Prostate gland (tissue), 2 donors: Measurements from ENCODE around the gene KLHL5. TPM values are rescaled to one million over a fixed set of nuclear protein-coding genes. Genes with fewer than 3 reads are reported as not detected.

Experiments
- DNase-seq: peaks from one replicate; pipeline ENCODE4 v3.0.0-alpha.2; 2019; ENCODE audit warnings: low spot score
- H3K27ac ChIP-seq, 2 donors: fragments of 200-600 bp; sonication (generic); 2 replicates each; pipeline ENCODE4 v1.5.1; 2017 to 2019
- H3K27me3 ChIP-seq: fragments of 200-600 bp; sonication (generic); replicated peaks from 2 replicates; pipeline ENCODE4 v1.5.1; 2019; ENCODE audit not compliant: insufficient read depth
- H3K36me3 ChIP-seq, 2 donors: fragments of 200-600 bp; sonication (generic); 1 replicate in 1 of 2; 2 replicates in 1 of 2; pipeline versions ENCODE4 v1.5.1 to v1.8.1; 2017 to 2019
- H3K4me1 ChIP-seq: fragments of 200-600 bp; sonication (generic); replicated peaks from 2 replicates; pipeline ENCODE4 v1.5.1; 2019
- H3K4me3 ChIP-seq, 2 donors: fragments of 200-600 bp; sonication (generic); 2 replicates each; pipeline ENCODE4 v1.5.1; 2017 to 2019
- H3K9me3 ChIP-seq: fragments of 200-600 bp; sonication (generic); 2 replicates; pipeline ENCODE4 v1.5.1; 2017
- POLR2A ChIP-seq: fragments of 450-650 bp; IDR thresholded peaks from one replicate; pipeline ENCODE4 v1.6.1; 2016; ENCODE audit warnings: antibody characterized with exemption, mild to moderate bottlenecking
- POLR2AphosphoS5 ChIP-seq: sonication (generic); formaldehyde crosslinking; IDR thresholded peaks from one replicate; pipeline ENCODE4 v1.6.1; 2017; ENCODE audit warnings: antibody characterized with exemption
- WGBS: methylation state at CpG from one replicate; pipeline ENCODE4 v1.1.5; 2018; 5-methylcytosine and 5-hydroxymethylcytosine counted together
- intact Hi-C: fragments of 100-400 bp; cut with DNase I; formaldehyde crosslinking; loops from one replicate; pipeline ENCODE4 v1.14.2; 2022
- total RNA-seq, 2 donors: library from RNA; depleted of rRNA; stranded (reverse); fragments of >200 nt; gene quantifications; one replicate each; pipeline ENCODE4 v1.1.0, GENCODE V29; 2016
- TF ChIP-seq, protein P1 (sequence below), 4 experiments: fragments of 200-600 bp in 2 of 4; fragments of 450-650 bp in 2 of 4; sonication (generic) in 2 of 4; IDR thresholded peaks; 1 replicate in 3 of 4; 2 replicates in 1 of 4; pipeline ENCODE4 v1.5.1; 2016 to 2019; ENCODE audit warnings: antibody characterized with exemption in 4 of 4, mild to moderate bottlenecking in 2 of 4, moderate library complexity in 2 of 4

KLHL5 gene
- total RNA-seq, 2 donors from 2014 or later, result 19.8 to 26.1 TPM

DNA sequence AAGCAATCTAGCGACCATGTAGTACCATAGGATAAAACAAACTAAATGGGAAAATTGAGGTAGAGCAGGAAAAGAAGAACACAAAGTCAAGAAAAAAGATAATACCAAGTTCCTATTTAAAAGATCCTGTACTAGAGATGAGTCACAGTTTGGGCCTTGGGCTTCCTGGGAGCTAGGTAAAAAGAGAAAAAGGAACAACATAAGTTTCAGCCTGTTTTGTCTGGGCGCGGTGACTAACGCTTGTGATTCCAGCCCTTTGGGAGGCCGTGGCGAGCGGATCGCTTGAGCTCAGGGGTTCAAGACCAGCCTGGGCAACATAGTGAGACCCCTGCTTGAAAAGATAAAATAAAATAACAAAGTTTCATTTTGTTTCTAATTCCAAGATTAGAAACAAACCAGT is 15.8 kb upstream of the KLHL5 start:
- intact Hi-C loops, result no loop called here
- Histone ChIP-seq H3K9me3 (no peaks in the 10 kb centered on the region), H3K4me1 (no peaks in the 10 kb centered on the region), H3K27ac (peak overlapping the region; percentile 10 to 83), H3K4me3 (peak overlapping the region in 1 of 2 donors; percentile 90), H3K36me3 (no peaks in the 10 kb centered on the region), H3K27me3 (no peaks in the 10 kb centered on the region)
- 79% methylated on average over 8 of the region's 8 CpGs for WGBS
- DNase-seq, result no peak
- no peak for TF ChIP-seq POLR2A
- TF ChIP-seq, protein P1, sequence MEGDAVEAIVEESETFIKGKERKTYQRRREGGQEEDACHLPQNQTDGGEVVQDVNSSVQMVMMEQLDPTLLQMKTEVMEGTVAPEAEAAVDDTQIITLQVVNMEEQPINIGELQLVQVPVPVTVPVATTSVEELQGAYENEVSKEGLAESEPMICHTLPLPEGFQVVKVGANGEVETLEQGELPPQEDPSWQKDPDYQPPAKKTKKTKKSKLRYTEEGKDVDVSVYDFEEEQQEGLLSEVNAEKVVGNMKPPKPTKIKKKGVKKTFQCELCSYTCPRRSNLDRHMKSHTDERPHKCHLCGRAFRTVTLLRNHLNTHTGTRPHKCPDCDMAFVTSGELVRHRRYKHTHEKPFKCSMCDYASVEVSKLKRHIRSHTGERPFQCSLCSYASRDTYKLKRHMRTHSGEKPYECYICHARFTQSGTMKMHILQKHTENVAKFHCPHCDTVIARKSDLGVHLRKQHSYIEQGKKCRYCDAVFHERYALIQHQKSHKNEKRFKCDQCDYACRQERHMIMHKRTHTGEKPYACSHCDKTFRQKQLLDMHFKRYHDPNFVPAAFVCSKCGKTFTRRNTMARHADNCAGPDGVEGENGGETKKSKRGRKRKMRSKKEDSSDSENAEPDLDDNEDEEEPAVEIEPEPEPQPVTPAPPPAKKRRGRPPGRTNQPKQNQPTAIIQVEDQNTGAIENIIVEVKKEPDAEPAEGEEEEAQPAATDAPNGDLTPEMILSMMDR (IDR thresholded peaks at IDR 0.05), result no peak
- TF ChIP-seq POLR2AphosphoS5, result no peak

DNA sequence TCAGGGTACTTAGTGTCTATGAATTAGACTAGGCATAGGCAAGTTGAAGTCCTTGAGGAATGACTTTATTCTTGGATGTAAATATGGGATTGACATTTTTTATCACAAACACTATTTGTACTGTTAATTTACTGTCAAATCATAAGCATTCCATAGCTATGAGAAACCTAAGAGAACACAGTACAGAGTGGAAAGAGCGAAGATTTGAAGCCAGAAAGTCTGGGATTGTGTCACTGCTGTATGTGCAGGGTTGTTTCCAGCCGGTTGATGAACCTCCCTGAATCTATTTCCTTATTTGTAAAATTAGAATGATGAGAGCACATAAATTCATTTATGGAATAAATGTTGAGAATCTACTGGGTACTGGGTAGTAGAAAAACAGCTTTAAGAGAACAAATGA is 14.4 kb upstream of the KLHL5 start:
- H3K4me3 ChIP-seq, result no peak overlapping the region
- H3K4me1 ChIP-seq, result no peaks in the 10 kb centered on the region
- no peaks in the 10 kb centered on the region for H3K27me3 ChIP-seq
- 69% methylated on average over 2 of the region's 2 CpGs for WGBS
- H3K27ac ChIP-seq, result no peak overlapping the region
- H3K9me3 ChIP-seq, result no peaks in the 10 kb centered on the region
- intact Hi-C loops, result no loop called here
- TF ChIP-seq POLR2A (no peak), POLR2AphosphoS5 (no peak)
- TF ChIP-seq, protein P1 (IDR thresholded peaks at IDR 0.05), result no peak
- DNase-seq, result no peak
- no peaks in the 10 kb centered on the region for H3K36me3 ChIP-seq

DNA sequence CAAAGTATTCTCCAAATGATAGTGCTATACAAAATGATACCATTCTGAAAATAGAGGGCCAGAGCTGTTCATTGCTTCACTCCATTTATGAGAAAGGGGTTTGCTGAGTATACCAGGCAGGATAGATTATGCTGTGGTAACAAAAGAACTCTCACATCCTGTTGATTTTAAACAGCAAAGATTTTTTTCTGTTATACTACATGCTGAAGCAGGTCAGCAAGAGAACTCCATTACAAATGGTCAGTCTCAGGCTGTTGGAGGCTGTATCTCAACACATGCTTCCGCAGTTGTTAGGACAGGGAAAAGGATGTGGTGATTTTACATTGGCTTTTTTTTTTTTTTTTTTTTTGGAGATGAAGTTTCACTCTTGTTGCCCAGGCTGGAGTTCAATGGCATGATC is 13.7 kb upstream of the KLHL5 start:
- H3K27ac ChIP-seq, result no peak overlapping the region
- no peaks in the 10 kb centered on the region for H3K27me3 ChIP-seq
- no peak overlapping the region for H3K4me3 ChIP-seq
- H3K36me3 ChIP-seq, result no peaks in the 10 kb centered on the region
- no peak for DNase-seq
- no peaks in the 10 kb centered on the region for H3K4me1 ChIP-seq
- intact Hi-C loops, result no loop called here
- TF ChIP-seq POLR2A, result no peak
- no peak for TF ChIP-seq POLR2AphosphoS5
- no peaks in the 10 kb centered on the region for H3K9me3 ChIP-seq
- WGBS, result 86% methylated on average over 1 of the region's 1 CpG

DNA sequence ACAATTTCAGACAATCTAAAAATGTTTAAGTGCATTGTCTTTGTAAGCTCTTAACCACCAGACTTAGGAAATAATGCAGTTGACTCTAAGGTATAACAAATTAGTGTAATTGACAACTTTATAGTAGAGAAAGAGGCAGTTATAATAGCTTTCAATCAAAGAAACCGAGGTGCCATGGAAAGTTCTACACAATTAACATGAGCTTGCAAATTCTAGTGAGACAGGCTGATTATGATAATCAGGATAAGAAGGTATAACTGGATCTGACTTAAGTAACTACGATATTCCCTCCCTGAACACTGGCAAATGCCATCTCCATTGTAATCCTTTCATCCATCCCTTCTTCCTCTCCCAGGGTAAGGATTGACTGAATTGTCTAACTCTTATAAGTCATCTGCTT is 11.4 kb upstream of the KLHL5 start:
- no peaks in the 10 kb centered on the region for H3K9me3 ChIP-seq
- H3K27me3 ChIP-seq, result no peaks in the 10 kb centered on the region
- 70% methylated on average over 2 of the region's 2 CpGs for WGBS
- no peak overlapping the region for H3K4me3 ChIP-seq
- intact Hi-C loops, result no loop called here
- H3K27ac ChIP-seq, result no peak overlapping the region
- DNase-seq, result no peak
- H3K4me1 ChIP-seq, result no peaks in the 10 kb centered on the region
- H3K36me3 ChIP-seq, result no peaks in the 10 kb centered on the region
- TF ChIP-seq, protein P1 (IDR thresholded peaks at IDR 0.05), result no peak
- TF ChIP-seq POLR2AphosphoS5 (no peak), POLR2A (no peak)

DNA sequence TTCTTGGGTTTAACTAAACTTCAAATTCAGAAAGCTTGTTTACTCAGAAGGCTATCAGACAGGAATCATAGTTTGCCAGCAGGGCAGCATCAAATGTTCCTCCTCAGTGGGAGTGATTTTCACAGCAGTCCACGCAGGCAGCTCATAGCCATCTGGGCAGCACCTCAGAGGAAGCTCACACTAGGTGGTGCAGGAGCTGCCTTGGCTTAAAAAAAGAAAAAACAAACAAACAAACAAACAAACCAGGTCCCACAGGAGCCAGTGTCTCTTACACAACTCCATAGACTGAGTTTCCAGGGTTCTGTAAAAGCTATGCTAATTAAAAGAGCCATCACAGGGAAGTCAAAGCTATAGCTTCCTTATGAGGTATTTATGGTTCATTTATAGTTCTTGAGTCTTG is 10.5 kb upstream of the KLHL5 start:
- Histone ChIP-seq H3K4me3 (no peak overlapping the region), H3K27me3 (no peaks in the 10 kb centered on the region), H3K36me3 (no peaks in the 10 kb centered on the region), H3K9me3 (no peaks in the 10 kb centered on the region), H3K27ac (no peak overlapping the region), H3K4me1 (no peaks in the 10 kb centered on the region)
- DNase-seq, result no peak
- no peak for TF ChIP-seq POLR2AphosphoS5
- TF ChIP-seq, protein P1 (IDR thresholded peaks at IDR 0.05), result no peak
- TF ChIP-seq POLR2A, result no peak
- 60% methylated on average over 1 of the region's 1 CpG for WGBS
- intact Hi-C loops, result no loop called here
